Stimulated activated CD4-positive, alpha-beta T cell treated with anti-CD3 and anti-CD28 coated beads, Interleukin-2, amount 100 ng/mL, for 48 hours (primary cell): ENCODE measurements around the gene PAX6.
"Not testable (repeated sequence)": the region's sequence is repeated elsewhere in the genome, so short reads cannot be mapped to it uniquely, and the experiment has no call there.

Source experiments
- DNase-seq, 2 donors: peaks; one replicate each; pipeline ENCODE4 v3.0.0-alpha.2; 2020

Gene PAX6

DNA sequence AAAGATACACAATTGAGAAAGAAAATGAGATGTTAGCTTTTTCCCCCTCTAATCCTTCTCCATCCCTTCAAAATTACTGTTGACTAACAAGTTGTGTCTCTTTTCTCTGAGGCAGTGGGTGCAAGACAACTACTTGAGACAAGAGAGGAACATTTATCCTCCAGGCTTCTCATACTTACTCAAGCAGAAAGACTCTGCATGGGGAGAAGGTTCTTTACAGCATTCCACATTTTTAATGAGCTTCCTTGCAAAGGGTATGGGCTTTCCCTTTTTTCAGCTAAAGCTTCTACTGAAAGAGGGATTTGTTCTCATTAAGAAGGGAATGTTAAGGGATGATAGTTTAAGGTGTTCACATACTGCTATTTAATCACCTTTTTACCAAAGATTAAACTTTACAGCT lies 47.8 kb downstream of the PAX6 start:
- DNase-seq = no peak

DNA sequence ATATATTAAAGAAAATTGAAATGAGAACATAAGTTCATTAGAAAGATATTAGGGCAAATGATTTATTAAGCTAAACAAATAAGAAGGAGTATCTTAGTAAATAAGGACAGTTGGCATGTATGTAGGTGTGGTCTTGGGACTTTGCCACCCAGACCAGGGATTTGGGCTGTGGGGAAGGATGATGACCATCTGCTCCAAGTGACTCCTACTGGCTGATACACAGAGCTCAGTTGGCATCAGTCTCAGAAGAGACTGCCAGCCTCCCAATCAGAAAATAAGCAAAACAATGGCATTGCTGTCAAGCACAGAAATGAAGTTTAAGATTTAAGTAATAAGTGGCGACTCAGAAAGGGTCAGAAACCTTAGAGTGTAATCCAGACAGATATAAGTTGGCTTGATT lies 49.5 kb downstream of the PAX6 start:
- DNase-seq = no peak

DNA sequence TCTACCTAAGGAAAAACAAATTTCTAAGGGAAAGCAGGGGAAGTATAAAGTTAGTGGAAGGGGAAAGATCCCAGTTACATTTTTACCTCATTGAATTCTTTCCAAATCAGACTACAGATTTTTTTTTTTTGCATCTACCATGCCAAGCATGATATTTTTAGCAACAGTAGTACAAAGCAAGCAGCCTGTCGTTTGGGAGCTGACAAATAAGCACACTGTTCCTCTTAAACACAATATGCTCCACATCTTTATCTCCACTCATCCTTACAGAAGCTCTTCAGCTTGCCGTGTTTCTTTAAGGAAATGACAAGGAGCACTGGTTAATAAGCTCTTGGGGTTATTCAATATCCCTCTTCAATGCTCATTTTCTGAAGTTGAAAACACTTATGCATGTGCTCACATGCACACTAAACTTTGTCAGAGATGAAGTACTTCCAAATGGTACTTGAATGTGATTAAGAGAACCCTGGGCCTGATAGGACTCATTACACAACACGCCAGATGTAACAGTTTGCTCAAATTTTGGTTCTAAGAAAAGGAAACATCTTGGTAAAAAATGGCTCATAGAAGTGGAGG lies 53.8 kb downstream of the PAX6 start:
- DNase-seq = no peak

DNA sequence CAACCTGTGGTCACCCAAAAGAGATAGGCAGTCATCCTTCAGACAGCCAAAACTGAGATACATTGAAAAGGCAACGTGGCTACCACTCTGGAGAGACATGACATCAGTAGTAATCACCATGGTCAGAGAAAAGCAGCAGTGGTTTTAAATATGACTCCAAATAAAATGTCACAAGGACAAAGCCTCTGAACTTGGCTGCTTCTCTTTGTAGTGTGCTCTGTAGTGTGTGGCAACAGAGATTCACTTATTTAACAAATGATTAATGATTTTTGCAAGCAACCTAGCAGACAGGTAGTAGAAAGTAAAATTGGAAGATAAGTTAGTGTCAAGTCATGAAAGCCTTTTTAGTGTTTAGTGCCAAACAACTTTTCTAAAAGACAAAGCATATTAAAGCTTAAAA lies 63.5 kb downstream of the PAX6 start:
- no peak for DNase-seq

DNA sequence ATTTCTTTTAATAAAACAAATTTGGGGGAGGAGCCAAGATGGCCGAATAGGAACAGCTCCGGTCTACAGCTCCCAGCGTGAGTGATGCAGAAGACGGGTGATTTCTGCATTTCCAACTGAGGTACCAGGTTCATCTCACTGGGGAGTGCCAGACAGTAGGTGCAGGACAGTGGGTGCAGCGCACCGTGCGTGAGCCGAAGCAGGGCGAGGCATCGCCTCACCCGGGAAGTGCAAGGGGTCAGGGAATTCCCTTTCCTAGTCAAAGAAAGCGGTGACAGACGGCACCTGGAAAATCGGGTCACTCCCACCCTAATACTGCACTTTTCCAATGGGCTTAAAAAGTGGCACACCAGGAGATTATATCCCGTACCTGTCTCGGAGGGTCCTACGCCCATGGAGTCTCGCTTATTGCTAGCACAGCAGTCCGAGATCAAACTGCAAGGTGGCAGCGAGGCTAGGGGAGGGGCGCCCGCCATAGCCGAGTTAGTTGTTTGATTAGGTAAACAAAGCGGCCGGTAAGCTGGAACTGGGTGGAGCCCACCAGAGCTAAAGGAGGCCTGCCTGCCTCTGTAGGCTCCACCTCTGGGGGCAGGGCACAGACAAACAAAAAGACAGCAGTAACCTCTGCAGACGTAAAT lies 70.3 kb downstream of the PAX6 start:
- not testable (repeated sequence) for DNase-seq

DNA sequence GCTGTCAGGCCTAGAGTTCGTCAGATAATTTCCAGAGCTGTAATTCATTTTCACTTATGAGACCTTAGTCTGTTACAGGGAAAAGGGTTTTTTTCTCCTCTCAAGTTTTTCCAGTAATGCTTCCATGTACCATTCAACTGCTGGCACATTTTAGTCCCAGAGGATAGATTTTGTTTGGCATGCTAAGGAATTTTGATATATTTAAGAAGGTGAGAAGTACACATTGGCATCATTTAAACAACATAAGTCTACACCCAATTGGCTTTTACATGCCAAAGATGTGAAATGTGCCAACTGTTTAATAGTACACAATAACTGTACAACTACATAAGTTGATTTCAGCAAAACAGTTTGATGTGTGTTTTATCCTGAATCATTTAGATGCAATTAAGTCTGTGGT lies 71.0 kb downstream of the PAX6 start:
- DNase-seq = no peak
